ENCODE results near the gene SDC4. TPM values are rescaled to one million over a fixed set of nuclear protein-coding genes. Genes with fewer than 3 reads are reported as not detected.

The SDC4 gene
- total RNA-seq, 4 donors from 2014 or later = 7.9 to 77.9 (median 48.4) TPM

DNA sequence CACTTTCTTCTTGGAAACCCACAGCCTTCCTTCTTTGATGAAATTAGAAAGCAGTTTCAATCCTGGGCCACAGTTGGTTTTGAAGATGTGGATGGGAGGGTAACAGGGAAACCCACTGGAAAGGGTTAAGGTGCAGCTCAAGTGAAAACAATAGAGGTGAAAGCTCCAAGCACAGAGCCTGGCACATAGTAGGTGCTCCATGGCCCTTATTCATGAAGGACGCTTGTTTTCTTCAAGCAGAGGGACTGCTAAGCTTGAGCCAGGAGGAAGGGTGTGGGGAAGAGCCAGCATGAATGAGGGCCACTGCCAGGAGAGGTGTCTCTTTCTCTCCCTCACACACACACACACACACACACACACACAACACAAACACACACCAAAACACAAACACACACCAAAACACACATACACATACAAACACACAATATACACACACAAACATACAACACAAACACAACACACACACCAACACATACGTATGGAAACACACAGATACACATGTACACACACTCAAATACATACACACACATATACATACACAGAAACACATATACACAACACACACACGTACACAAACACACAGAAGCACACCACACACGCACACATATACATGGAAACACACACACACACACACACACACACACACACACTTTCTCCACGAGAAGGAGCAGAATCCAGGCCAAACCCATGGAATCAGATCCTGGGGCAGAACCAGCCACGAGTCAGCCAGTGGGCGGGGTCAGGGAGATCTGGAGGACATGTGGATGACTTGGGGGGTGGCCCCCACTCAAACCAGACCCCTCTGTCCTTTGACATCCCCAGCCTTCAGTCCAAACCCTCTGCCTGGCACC is 65.3 kb downstream of the SDC4 start:
- DNase-seq = no peak
- H3K27ac ChIP-seq = no peak overlapping the region
- H3K9me3 ChIP-seq = no peaks in the 10 kb centered on the region
- H3K4me3 ChIP-seq = no peak overlapping the region
- TF ChIP-seq, protein P1, sequence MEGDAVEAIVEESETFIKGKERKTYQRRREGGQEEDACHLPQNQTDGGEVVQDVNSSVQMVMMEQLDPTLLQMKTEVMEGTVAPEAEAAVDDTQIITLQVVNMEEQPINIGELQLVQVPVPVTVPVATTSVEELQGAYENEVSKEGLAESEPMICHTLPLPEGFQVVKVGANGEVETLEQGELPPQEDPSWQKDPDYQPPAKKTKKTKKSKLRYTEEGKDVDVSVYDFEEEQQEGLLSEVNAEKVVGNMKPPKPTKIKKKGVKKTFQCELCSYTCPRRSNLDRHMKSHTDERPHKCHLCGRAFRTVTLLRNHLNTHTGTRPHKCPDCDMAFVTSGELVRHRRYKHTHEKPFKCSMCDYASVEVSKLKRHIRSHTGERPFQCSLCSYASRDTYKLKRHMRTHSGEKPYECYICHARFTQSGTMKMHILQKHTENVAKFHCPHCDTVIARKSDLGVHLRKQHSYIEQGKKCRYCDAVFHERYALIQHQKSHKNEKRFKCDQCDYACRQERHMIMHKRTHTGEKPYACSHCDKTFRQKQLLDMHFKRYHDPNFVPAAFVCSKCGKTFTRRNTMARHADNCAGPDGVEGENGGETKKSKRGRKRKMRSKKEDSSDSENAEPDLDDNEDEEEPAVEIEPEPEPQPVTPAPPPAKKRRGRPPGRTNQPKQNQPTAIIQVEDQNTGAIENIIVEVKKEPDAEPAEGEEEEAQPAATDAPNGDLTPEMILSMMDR (IDR thresholded peaks at IDR 0.05) = no peak
- TF ChIP-seq POLR2A (IDR thresholded peaks at IDR 0.05) = no peak
- no peaks in the 10 kb centered on the region for H3K4me1 ChIP-seq
- no peaks in the 10 kb centered on the region for H3K36me3 ChIP-seq
- intact Hi-C loops (cut with DNase I; ENCODE audit: low total_unique reads) = no loop called here
- no peaks in the 10 kb centered on the region for H3K27me3 ChIP-seq

DNA sequence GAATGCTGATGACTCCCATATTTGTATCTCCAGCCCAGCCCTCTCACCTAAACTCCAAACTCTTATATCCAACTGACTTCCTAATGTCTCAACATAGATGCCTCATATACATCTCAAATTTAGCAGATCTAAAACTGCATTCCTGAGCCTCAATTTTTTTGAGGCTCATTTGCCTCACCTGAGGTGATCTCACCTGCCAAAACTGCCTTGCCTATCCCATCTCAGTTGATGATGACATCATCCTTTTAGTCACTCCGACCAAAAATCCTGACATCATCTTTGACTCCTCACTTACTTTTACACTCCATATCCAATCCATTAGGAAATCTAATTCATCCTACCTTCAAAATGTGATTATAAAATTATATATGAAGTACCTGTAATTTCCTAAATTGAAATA is 68.2 kb downstream of the SDC4 start:
- Histone ChIP-seq H3K27me3 (no peaks in the 10 kb centered on the region), H3K4me1 (no peaks in the 10 kb centered on the region), H3K36me3 (no peaks in the 10 kb centered on the region), H3K9me3 (no peaks in the 10 kb centered on the region), H3K4me3 (no peak overlapping the region), H3K27ac (no peak overlapping the region)
- intact Hi-C loops (cut with DNase I; ENCODE audit: low total_unique reads) = no loop called here
- no peak for DNase-seq
- no peak for TF ChIP-seq POLR2A (IDR thresholded peaks at IDR 0.05)
- TF ChIP-seq, protein P1 (IDR thresholded peaks at IDR 0.05) = no peak

DNA sequence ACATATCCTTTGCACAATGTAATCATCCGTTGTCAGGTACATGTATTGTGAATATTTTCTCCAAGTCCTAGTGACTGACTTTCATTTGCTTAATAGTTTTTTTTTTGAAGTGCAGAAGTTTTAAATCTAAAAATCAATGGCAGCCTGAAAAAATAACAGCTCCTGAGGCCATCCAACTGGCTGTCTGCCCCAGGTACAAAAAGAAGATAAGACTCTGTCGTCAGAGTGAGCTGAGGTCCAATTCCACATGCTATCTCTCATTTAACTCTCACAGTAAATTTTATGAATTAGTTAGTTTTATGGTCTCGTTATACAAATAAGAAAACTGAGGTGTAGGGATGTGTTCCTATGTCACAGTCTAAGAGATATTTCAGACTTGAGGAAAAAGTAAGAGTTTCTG is 72.9 kb downstream of the SDC4 start:
- Histone ChIP-seq H3K4me3 (no peak overlapping the region), H3K27ac (no peak overlapping the region), H3K9me3 (no peaks in the 10 kb centered on the region), H3K27me3 (no peaks in the 10 kb centered on the region), H3K4me1 (no peaks in the 10 kb centered on the region), H3K36me3 (no peaks in the 10 kb centered on the region)
- intact Hi-C loops (cut with DNase I; ENCODE audit: low total_unique reads) = no loop called here
- no peak for TF ChIP-seq POLR2A (IDR thresholded peaks at IDR 0.05)
- TF ChIP-seq, protein P1 (IDR thresholded peaks at IDR 0.05) = no peak
- no peak for DNase-seq

Other genes with a start within 250 kb of the SDC4 start
- gene KCNS1, start 247.3 kb downstream of the SDC4 start, total RNA-seq = under 1 TPM in 1 of 4 donors, not detected in 3; 0.97 TPM
- gene WFDC5, start 233.2 kb downstream of the SDC4 start, total RNA-seq = not detected
- gene WFDC12, start 224.0 kb downstream of the SDC4 start, total RNA-seq = not detected
- gene PI3, start 173.5 kb downstream of the SDC4 start, total RNA-seq = not detected
- not detected for gene SEMG1, start 141.4 kb downstream of the SDC4 start, total RNA-seq
- gene SEMG2, start 127.1 kb downstream of the SDC4 start, total RNA-seq = not detected
- 10 to 100 TPM in 3 of 4 donors, 1 to 10 TPM in 1; 1.0 to 57.4 (median 20.9) TPM for gene SLPI, start 93.9 kb downstream of the SDC4 start, total RNA-seq
- gene RBPJL, start 41.6 kb downstream of the SDC4 start, total RNA-seq = not detected
- 1 to 10 TPM in 1 of 4 donors, not detected in 3; 5.6 TPM for gene MATN4, start 40.1 kb downstream of the SDC4 start, total RNA-seq
- gene SYS1, start 14.7 kb upstream of the SDC4 start, total RNA-seq = 10 to 100 TPM; 19.0 to 35.6 (median 25.0) TPM
- 1 to 10 TPM in 1 of 4 donors, not detected in 3; 1.9 TPM for gene TP53TG5, start 29.9 kb upstream of the SDC4 start, total RNA-seq
- gene DBNDD2, start 59.9 kb upstream of the SDC4 start, total RNA-seq = 10 to 100 TPM in 3 of 4 donors, 1 to 10 TPM in 1; 7.5 to 84.2 (median 62.4) TPM
- 10 to 100 TPM; 28.7 to 89.2 (median 62.6) TPM for gene PIGT, start 67.7 kb upstream of the SDC4 start, total RNA-seq
- 10 to 100 TPM in 2 of 4 donors, 1 to 10 TPM in 1, not detected in 1; 7.9 to 18.3 (median 15.5) TPM for gene WFDC2, start 121.3 kb upstream of the SDC4 start, total RNA-seq
- not detected for gene SPINT3, start 167.2 kb upstream of the SDC4 start, total RNA-seq
- not detected for gene WFDC6, start 191.1 kb upstream of the SDC4 start, total RNA-seq
- under 1 TPM in 1 of 4 donors, not detected in 3; 0.97 TPM for gene EPPIN, start 199.0 kb upstream of the SDC4 start, total RNA-seq
- not detected for gene WFDC8, start 230.9 kb upstream of the SDC4 start, total RNA-seq

All from uterus (tissue), 4 donors.